ENCODE results near the gene RBBP8NL.

The RBBP8NL gene

GRCh38 chr20:62398120-62398821 is 29.1 kb downstream of the RBBP8NL start:
- H3K4me2 ChIP-seq: no peak overlapping the region
- no peak overlapping the region for H3K9ac ChIP-seq
- peaks cover 20 to 54% (median 52%) of the 10 kb centered on the region in 10 experiments for H3K4me1 ChIP-seq
- H3K27me3 ChIP-seq: no peaks in the 10 kb centered on the region
- H3K9me3 ChIP-seq (replicated peaks in 1 of 11): peaks cover 0 to 6% (median 0%) of the 10 kb centered on the region in 11 experiments; a peak in 7 of 22 replicates
- TF ChIP-seq Cebpa-rat (IDR thresholded peaks at IDR 0.05): no peak
- H3K4me3 ChIP-seq: no peak overlapping the region
- peaks cover 6 to 75% (median 42%) of the 10 kb centered on the region in 11 experiments; a peak in 19 of 22 replicates for H4K20me1 ChIP-seq
- no peak overlapping the region for H3K27ac ChIP-seq
- H3K36me3 ChIP-seq: peaks cover 15 to 62% (median 33%) of the 10 kb centered on the region in 11 experiments; a peak in 21 of 22 replicates

- peaks cover 11 to 45% (median 43%) of the 10 kb centered on the region in 10 experiments for H3K4me1 ChIP-seq
- peaks cover 18 to 90% (median 58%) of the 10 kb centered on the region in 11 experiments; a peak in 20 of 22 replicates for H4K20me1 ChIP-seq
- peaks cover 18 to 68% (median 50%) of the 10 kb centered on the region in 11 experiments; a peak in 21 of 22 replicates for H3K36me3 ChIP-seq
- H3K9ac ChIP-seq: peak overlapping the region in 2 of 11 experiments; percentile 18 to 31; a peak in 3 of 22 replicates
- peak overlapping the region in 10 of 11 experiments; percentile 36 to 63 (median 50); a peak in 20 of 22 replicates for H3K4me2 ChIP-seq
- H3K27ac ChIP-seq: no peak overlapping the region
- no peak for TF ChIP-seq Cebpa-rat (IDR thresholded peaks at IDR 0.05)
- H3K4me3 ChIP-seq: no peak overlapping the region
- no peaks in the 10 kb centered on the region for H3K27me3 ChIP-seq
- peaks cover 0 to 6% (median 0%) of the 10 kb centered on the region in 11 experiments; a peak in 7 of 22 replicates for H3K9me3 ChIP-seq (replicated peaks in 1 of 11)
These were observed 30.7 kb downstream of the RBBP8NL start for GRCh38 chr20:62396367-62397239.

- Histone ChIP-seq H3K27me3 (no peaks in the 10 kb centered on the region), H3K9me3 (replicated peaks in 1 of 11) (peaks cover 0 to 6% (median 0%) of the 10 kb centered on the region in 11 experiments; a peak in 7 of 22 replicates), H3K4me3 (no peak overlapping the region), H4K20me1 (peaks cover 28 to 90% (median 62%) of the 10 kb centered on the region in 11 experiments; a peak in 21 of 22 replicates), H3K4me2 (peak overlapping the region in 1 of 11 experiments; percentile 37; a peak in 1 of 22 replicates), H3K36me3 (peaks cover 28 to 74% (median 60%) of the 10 kb centered on the region in 11 experiments), H3K4me1 (peaks cover 8 to 35% (median 33%) of the 10 kb centered on the region in 10 experiments), H3K27ac (no peak overlapping the region), H3K9ac (peak overlapping the region in 3 of 11 experiments; percentile 18 to 31 (median 31); a peak in 2 of 22 replicates)
- no peak for TF ChIP-seq Cebpa-rat (IDR thresholded peaks at IDR 0.05)
These were observed 31.8 kb downstream of the RBBP8NL start for GRCh38 chr20:62395311-62396242.

- no peak overlapping the region for H3K4me2 ChIP-seq
- no peaks in the 10 kb centered on the region for H3K27me3 ChIP-seq
- H3K27ac ChIP-seq: no peak overlapping the region
- H4K20me1 ChIP-seq: peaks cover 36 to 90% (median 72%) of the 10 kb centered on the region in 11 experiments; a peak in 21 of 22 replicates
- H3K4me1 ChIP-seq: peaks cover 10 to 28% (median 26%) of the 10 kb centered on the region in 10 experiments
- peaks cover 39 to 84% (median 70%) of the 10 kb centered on the region in 11 experiments for H3K36me3 ChIP-seq
- peaks cover 0 to 6% (median 0%) of the 10 kb centered on the region in 11 experiments; a peak in 7 of 22 replicates for H3K9me3 ChIP-seq (replicated peaks in 1 of 11)
- H3K9ac ChIP-seq: peak overlapping the region in 2 of 11 experiments; percentile 9 to 31; a peak in 1 of 22 replicates
- no peak overlapping the region for H3K4me3 ChIP-seq
- no peak for TF ChIP-seq Cebpa-rat (IDR thresholded peaks at IDR 0.05)
These were observed 32.8 kb downstream of the RBBP8NL start for GRCh38 chr20:62394248-62395245.

- TF ChIP-seq Cebpa-rat (IDR thresholded peaks at IDR 0.05): no peak
- Histone ChIP-seq H3K9me3 (replicated peaks in 1 of 11) (peaks cover 0 to 6% (median 0%) of the 10 kb centered on the region in 11 experiments; a peak in 7 of 22 replicates), H3K9ac (no peak overlapping the region), H3K4me2 (no peak overlapping the region), H3K4me1 (peaks cover 18 to 35% (median 32%) of the 10 kb centered on the region in 10 experiments), H3K36me3 (peaks cover 46 to 91% (median 78%) of the 10 kb centered on the region in 11 experiments), H3K4me3 (no peak overlapping the region), H3K27ac (no peak overlapping the region), H3K27me3 (no peaks in the 10 kb centered on the region), H4K20me1 (peaks cover 42 to 95% (median 79%) of the 10 kb centered on the region in 11 experiments; a peak in 21 of 22 replicates)
These were observed 33.5 kb downstream of the RBBP8NL start for GRCh38 chr20:62393830-62394229.

GRCh38 chr20:62393335-62393665 is 34.0 kb downstream of the RBBP8NL start:
- Histone ChIP-seq H3K9me3 (replicated peaks in 1 of 11) (peaks cover 0 to 1% (median 0%) of the 10 kb centered on the region in 11 experiments; a peak in 6 of 22 replicates), H3K4me2 (no peak overlapping the region), H3K27me3 (no peaks in the 10 kb centered on the region), H3K4me3 (no peak overlapping the region), H4K20me1 (peaks cover 47 to 95% (median 84%) of the 10 kb centered on the region in 11 experiments; a peak in 21 of 22 replicates), H3K27ac (peak overlapping the region in 1 of 11 experiments; percentile 41; a peak in 2 of 22 replicates), H3K36me3 (peaks cover 51 to 91% (median 78%) of the 10 kb centered on the region in 11 experiments), H3K4me1 (peaks cover 23 to 40% (median 37%) of the 10 kb centered on the region in 10 experiments), H3K9ac (peak overlapping the region in 8 of 11 experiments; percentile 4 to 57 (median 30); a peak in 5 of 22 replicates)
- TF ChIP-seq Cebpa-rat (IDR thresholded peaks at IDR 0.05): no peak
